HG02642 (cell line): ENCODE measurements around the gene AMY1A.
"Not testable (repeated sequence)": the region's sequence is repeated elsewhere in the genome, so short reads cannot be mapped to it uniquely, and the experiment has no call there.

Source experiments
- ATAC-seq: cut with Tn5 transposase; IDR thresholded peaks from one replicate; pipeline ENCODE4 v1.9.1; 2021; ENCODE audit warnings: mild to moderate bottlenecking; ENCODE audit not compliant: unreplicated experiment, poor library complexity

The AMY1A gene

GRCh38 chr1:103655460-103655859 is at the start of gene AMY1A:
Gene AMY1A, plus strand, starts transcription at chr1:103655760. Its CDS starts 571 bp downstream, at chr1:103656331.
- ATAC-seq = not testable (repeated sequence)

GRCh38 chr1:103616362-103616761 is 39.2 kb upstream of the AMY1A start:
- ATAC-seq = no peak

DNA sequence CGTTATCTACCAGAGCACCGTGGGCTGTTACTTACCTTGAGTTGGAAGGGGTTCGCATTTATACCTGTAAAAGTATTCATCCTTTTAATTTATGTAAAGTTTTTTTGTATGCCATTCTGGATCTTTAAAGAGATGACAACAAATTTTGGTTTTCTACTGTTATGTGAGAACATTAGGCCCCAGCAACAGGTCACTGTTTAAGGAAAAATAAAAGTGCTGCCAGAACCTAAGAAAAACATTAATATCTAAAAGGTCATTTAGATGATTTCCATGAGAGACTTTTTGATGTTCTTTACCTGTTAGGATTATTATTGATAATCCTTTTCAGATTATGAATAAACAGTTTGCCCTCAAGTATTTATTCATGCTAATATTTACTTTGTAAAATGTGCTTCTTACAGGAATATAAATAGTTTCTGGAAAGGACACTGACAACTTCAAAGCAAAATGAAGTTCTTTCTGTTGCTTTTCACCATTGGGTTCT is 38.5 kb upstream of the AMY1A start, which contains the start of gene AMY2A:
AMY2A (plus strand) TSS at position 434 of the 484 bp plus-strand sequence; CDS start at position 448, 14 bp downstream.
- ATAC-seq = not testable (repeated sequence)

GRCh38 chr1:103627436-103627835 is 28.1 kb upstream of the AMY1A start:
- not testable (repeated sequence) for ATAC-seq

GRCh38 chr1:103641194-103641593 is 14.4 kb upstream of the AMY1A start:
- not testable (repeated sequence) for ATAC-seq

DNA sequence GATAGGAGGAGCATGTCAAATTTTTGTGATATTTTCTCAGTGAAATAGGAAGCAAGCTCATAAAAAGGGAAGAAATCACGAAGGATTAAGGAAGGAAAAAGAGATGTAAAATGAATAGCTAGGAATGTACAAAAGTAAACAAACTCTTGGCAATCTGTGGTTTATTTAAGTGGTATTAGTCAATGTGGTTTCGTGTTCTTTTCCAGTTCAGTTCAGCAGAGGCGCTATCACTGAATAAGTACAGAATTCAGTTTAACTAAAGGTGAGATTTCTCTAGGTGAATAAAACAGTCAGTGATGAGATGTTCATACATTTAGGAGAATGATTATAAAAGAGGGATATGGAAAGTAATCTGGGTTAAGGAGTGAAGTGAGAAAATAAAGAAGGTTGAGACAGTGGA is 11.7 kb upstream of the AMY1A start:
- not testable (repeated sequence) for ATAC-seq

DNA sequence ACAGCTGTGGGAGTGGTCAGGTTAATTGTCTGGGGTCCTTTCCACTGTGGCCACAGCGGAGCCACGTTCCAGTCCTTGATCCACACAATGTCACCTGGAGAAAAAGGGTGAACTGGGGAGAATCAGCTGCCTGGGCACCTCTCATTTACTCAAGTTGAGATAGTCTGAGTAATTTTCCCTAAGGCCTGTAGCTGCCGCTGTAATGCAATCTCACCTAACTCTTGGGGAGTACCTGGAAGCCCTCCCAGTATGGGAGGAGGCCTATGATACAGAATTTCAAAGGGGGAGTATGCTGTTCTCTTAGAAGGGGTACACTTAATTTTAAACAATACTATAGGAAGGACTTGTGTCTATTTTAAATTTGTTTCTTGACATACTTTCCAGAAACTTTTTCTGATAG is 5.3 kb upstream of the AMY1A start:
- not testable (repeated sequence) for ATAC-seq

DNA sequence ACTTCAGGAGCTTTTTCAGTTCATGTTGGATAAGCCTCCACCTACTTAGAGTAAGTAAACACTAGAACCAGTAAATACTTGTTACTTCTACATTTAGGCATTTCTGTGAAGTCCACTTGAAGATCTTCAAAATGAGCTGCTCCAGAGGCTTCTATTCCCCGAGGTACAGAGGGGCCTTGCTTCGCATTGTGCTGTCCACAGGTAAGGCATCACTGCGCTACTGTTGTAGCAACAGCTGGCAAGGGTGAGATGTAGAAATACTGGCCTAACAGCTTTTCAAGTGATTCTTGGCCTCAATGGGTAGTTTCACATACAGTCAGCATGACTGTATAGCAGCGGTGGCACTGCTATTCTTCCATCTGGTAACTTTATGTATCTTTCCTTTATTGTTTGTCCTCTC is 4.7 kb upstream of the AMY1A start:
- ATAC-seq = not testable (repeated sequence)

DNA sequence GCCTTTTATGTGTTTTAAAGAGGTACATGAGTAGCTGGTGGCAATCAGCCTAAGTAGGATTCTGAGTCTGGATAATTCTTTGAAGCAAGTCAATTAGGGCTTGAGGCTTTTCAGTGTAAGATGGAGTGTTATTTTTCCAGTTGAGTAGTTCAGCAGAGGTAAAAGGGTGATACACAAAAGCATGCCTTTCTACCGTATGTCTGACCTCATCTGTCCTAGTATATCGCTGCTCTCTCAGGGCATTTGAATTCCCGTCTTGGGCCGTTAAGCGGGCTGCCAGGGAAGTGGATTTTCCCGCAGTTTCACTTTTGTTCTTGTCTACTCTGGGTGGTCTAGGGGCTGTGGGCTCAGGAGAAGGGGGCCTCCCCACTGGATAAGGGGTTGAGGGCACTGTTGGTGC is 1.4 kb upstream of the AMY1A start:
- ATAC-seq = not testable (repeated sequence)

GRCh38 chr1:103676335-103676734 is 20.8 kb downstream of the AMY1A start:
- ATAC-seq = not testable (repeated sequence)

GRCh38 chr1:103696110-103696509 is 40.5 kb downstream of the AMY1A start, which contains the start of gene AMY1B:
Gene AMY1B, minus strand, starts transcription at chr1:103696210. Its CDS starts 571 bp downstream, at chr1:103695639.
- ATAC-seq = not testable (repeated sequence)

DNA sequence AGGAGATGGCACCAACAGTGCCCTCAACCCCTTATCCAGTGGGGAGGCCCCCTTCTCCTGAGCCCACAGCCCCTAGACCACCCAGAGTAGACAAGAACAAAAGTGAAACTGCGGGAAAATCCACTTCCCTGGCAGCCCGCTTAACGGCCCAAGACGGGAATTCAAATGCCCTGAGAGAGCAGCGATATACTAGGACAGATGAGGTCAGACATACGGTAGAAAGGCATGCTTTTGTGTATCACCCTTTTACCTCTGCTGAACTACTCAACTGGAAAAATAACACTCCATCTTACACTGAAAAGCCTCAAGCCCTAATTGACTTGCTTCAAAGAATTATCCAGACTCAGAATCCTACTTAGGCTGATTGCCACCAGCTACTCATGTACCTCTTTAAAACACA is 41.9 kb downstream of the AMY1A start:
- not testable (repeated sequence) for ATAC-seq

- ATAC-seq = not testable (repeated sequence)
Measured at GRCh38 chr1:103700669-103701068, 45.1 kb downstream of the AMY1A start.

DNA sequence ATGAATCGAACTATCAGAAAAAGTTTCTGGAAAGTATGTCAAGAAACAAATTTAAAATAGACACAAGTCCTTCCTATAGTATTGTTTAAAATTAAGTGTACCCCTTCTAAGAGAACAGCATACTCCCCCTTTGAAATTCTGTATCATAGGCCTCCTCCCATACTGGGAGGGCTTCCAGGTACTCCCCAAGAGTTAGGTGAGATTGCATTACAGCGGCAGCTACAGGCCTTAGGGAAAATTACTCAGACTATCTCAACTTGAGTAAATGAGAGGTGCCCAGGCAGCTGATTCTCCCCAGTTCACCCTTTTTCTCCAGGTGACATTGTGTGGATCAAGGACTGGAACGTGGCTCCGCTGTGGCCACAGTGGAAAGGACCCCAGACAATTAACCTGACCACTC is 45.7 kb downstream of the AMY1A start:
- not testable (repeated sequence) for ATAC-seq

DNA sequence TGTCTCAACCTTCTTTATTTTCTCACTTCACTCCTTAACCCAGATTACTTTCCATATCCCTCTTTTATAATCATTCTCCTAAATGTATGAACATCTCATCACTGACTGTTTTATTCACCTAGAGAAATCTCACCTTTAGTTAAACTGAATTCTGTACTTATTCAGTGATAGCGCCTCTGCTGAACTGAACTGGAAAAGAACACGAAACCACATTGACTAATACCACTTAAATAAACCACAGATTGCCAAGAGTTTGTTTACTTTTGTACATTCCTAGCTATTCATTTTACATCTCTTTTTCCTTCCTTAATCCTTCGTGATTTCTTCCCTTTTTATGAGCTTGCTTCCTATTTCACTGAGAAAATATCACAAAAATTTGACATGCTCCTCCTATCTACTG is 52.1 kb downstream of the AMY1A start:
- not testable (repeated sequence) for ATAC-seq

- ATAC-seq = not testable (repeated sequence)
Measured at GRCh38 chr1:103710381-103710780, 54.8 kb downstream of the AMY1A start.
